HEK293T (cell line): ENCODE data around the gene ING5.

ENCODE experiments used
- CTCF ChIA-PET: fragments of 350-600 bp; formaldehyde crosslinking; extraction: SDS; loops from one replicate; lab custom pipeline; 2021; ENCODE audit warnings: antibody characterized with exemption, inconsistent platforms; lab: Yijun Ruan, JAX
- POLR2A ChIA-PET: fragments of 350-600 bp; formaldehyde crosslinking; extraction: SDS; loops from one replicate; lab custom pipeline; 2020; ENCODE audit warnings: antibody characterized with exemption, inconsistent platforms; lab: Yijun Ruan, JAX
- DNase-seq: peaks from one replicate; pipeline ENCODE4 v3.0.0; 2012; ENCODE audit warnings: mixed read lengths; ENCODE audit errors: extremely low spot score
- ARNT ChIP-seq: fragments of 450-650 bp; IDR thresholded peaks from 2 replicates; pipeline ENCODE4 v1.6.1; 2017; ENCODE audit warnings: mild to moderate bottlenecking
- BHLHE40 ChIP-seq: fragments of 450-650 bp; IDR thresholded peaks from 2 replicates; pipeline ENCODE4 v1.6.1; 2016; ENCODE audit warnings: mild to moderate bottlenecking, moderate library complexity, borderline replicate concordance
- CTBP1 ChIP-seq: fragments of 450-650 bp; IDR thresholded peaks from 2 replicates; pipeline ENCODE4 v1.6.1; 2016; ENCODE audit warnings: borderline replicate concordance
- ELF4 ChIP-seq: fragments of 450-650 bp; IDR thresholded peaks from 2 replicates; pipeline ENCODE4 v1.6.1; 2017; ENCODE audit warnings: antibody characterized with exemption
- FOXA1 ChIP-seq: fragments of 450-650 bp; IDR thresholded peaks from 2 replicates; pipeline ENCODE4 v1.6.1; 2016; ENCODE audit warnings: mild to moderate bottlenecking
- FOXK2 ChIP-seq: fragments of 450-650 bp; IDR thresholded peaks from 2 replicates; pipeline ENCODE4 v1.6.1; 2016; ENCODE audit warnings: mild to moderate bottlenecking
- FOXM1 ChIP-seq: fragments of 450-650 bp; IDR thresholded peaks from 2 replicates; pipeline ENCODE4 v1.6.1; 2017; ENCODE audit warnings: mild to moderate bottlenecking, borderline replicate concordance
- HDGF ChIP-seq: fragments of 450-650 bp; IDR thresholded peaks from 2 replicates; pipeline ENCODE4 v1.6.1; 2017; ENCODE audit warnings: antibody characterized with exemption, borderline replicate concordance
- L3MBTL2 ChIP-seq: fragments of 450-650 bp; conservative IDR thresholded peaks from 2 replicates; pipeline ENCODE4 v1.6.1; 2016; ENCODE audit warnings: mild to moderate bottlenecking
- LEF1 ChIP-seq: fragments of 450-650 bp; IDR thresholded peaks from 2 replicates; pipeline ENCODE4 v1.6.1; 2017; ENCODE audit warnings: mild to moderate bottlenecking, borderline replicate concordance
- NFRKB ChIP-seq: fragments of 450-650 bp; IDR thresholded peaks from 2 replicates; pipeline ENCODE4 v1.6.1; 2016; ENCODE audit warnings: mild to moderate bottlenecking, moderate library complexity
- PKNOX1 ChIP-seq: fragments of 450-650 bp; IDR thresholded peaks from 2 replicates; pipeline ENCODE4 v1.6.1; 2016
- SP1 ChIP-seq: fragments of 450-650 bp; IDR thresholded peaks from 2 replicates; pipeline ENCODE4 v1.6.1; 2017
- SUZ12 ChIP-seq: fragments of 450-650 bp; IDR thresholded peaks from 2 replicates; pipeline ENCODE4 v1.6.1; 2016; ENCODE audit warnings: mild to moderate bottlenecking
- TARDBP ChIP-seq: fragments of 450-650 bp; IDR thresholded peaks from 2 replicates; pipeline ENCODE4 v1.6.1; 2016
- ZNF384 ChIP-seq: fragments of 450-650 bp; IDR thresholded peaks from 2 replicates; pipeline ENCODE4 v1.6.1; 2016

Gene ING5

GRCh38 chr2:241677392-241677791 is 24.4 kb upstream of the ING5 start:
- TF ChIP-seq TARDBP (no peak), FOXK2 (no peak), LEF1 (no peak), PKNOX1 (no peak), ZNF384 (no peak), HDGF (no peak), FOXA1 (no peak), SUZ12 (no peak), ARNT (no peak), BHLHE40 (no peak)
- ChIA-PET POLR2A (interaction anchor here (3.4 kb wide), 1 partner anchor 9 kb away, joined by 16 read pairs; the partner anchor contains the start of gene DTYMK), CTCF (no interaction called here)

GRCh38 chr2:241678307-241678706 is 23.5 kb upstream of the ING5 start:
- ChIA-PET CTCF (no interaction called here), POLR2A (interaction anchor here (1.2 kb wide), 1 partner anchor 8 kb away, joined by 3 read pairs; the partner anchor contains the start of gene DTYMK)

More at GRCh38 chr2:241677392-241677791, 24.4 kb upstream of the ING5 start:
- DNase-seq: no peak

GRCh38 chr2:241678784-241679540 is 22.9 kb upstream of the ING5 start:
- no peak for TF ChIP-seq L3MBTL2
- TF ChIP-seq NFRKB: no peak
- no peak for TF ChIP-seq ZNF384
- TF ChIP-seq LEF1: no peak
- TF ChIP-seq HDGF: no peak
- no peak for TF ChIP-seq SUZ12
- TF ChIP-seq BHLHE40: no peak
- TF ChIP-seq FOXM1: no peak
- no peak for TF ChIP-seq SP1
- no peak for TF ChIP-seq FOXK2
- TF ChIP-seq TARDBP: no peak
- TF ChIP-seq FOXA1: no peak
- TF ChIP-seq CTBP1: no peak
- no peak for TF ChIP-seq ARNT
- TF ChIP-seq ELF4: no peak
- no peak for TF ChIP-seq PKNOX1
- DNase-seq: no peak
- ChIA-PET CTCF (no interaction called here), POLR2A (interaction anchor here (1.2 kb wide), 2 partner anchors 8 kb away, joined by 3 to 4 read pairs; partner anchors contain the start of gene DTYMK)

More at GRCh38 chr2:241678307-241678706, 23.5 kb upstream of the ING5 start:
- DNase-seq: no peak
- TF ChIP-seq CTBP1: no peak
- no peak for TF ChIP-seq ZNF384
- TF ChIP-seq SP1: no peak
- TF ChIP-seq FOXK2: no peak
- no peak for TF ChIP-seq SUZ12
- no peak for TF ChIP-seq ELF4
- TF ChIP-seq LEF1: no peak

GRCh38 chr2:241680044-241680443 is 21.8 kb upstream of the ING5 start:
- ChIA-PET CTCF (no interaction called here), POLR2A (interaction anchor here (1.2 kb wide), 1 partner anchor 9 kb away, joined by 4 read pairs; no protein-coding TSS in a partner anchor)
- DNase-seq: no peak
- TF ChIP-seq TARDBP (no peak), CTBP1 (no peak), HDGF (no peak), SUZ12 (no peak), FOXA1 (no peak), ZNF384 (no peak), ELF4 (no peak), L3MBTL2 (no peak), PKNOX1 (no peak), FOXK2 (no peak), LEF1 (no peak), ARNT (no peak), SP1 (no peak), NFRKB (no peak), FOXM1 (no peak), BHLHE40 (no peak)

GRCh38 chr2:241680827-241681599 is 20.8 kb upstream of the ING5 start:
- DNase-seq: no peak
- ChIA-PET CTCF (interaction anchor here (0.6 kb wide), 1 partner anchor 248 kb away, joined by 3 read pairs; no protein-coding TSS in a partner anchor), POLR2A (no interaction called here)
- TF ChIP-seq BHLHE40 (no peak), SP1 (no peak), ZNF384 (no peak), FOXM1 (no peak), LEF1 (no peak), SUZ12 (no peak), FOXA1 (no peak), HDGF (no peak), NFRKB (no peak), CTBP1 (no peak), ARNT (no peak), FOXK2 (no peak), PKNOX1 (no peak), ELF4 (no peak), L3MBTL2 (no peak), TARDBP (no peak)
